Measurements from ENCODE around the gene LDLRAD3.

- TF ChIP-seq CTCF (IDR thresholded peaks at IDR 0.05): no peak
- TF ChIP-seq POLR2A (IDR thresholded peaks at IDR 0.05): no peak
These were observed 48.7 kb downstream of the LDLRAD3 start for GRCh38 chr11:35992548-35992947.
